Measurements from ENCODE around the gene CNBP.
"Not testable (repeated sequence)": the region's sequence is repeated elsewhere in the genome, so short reads cannot be mapped to it uniquely, and the experiment has no call there.

The CNBP gene

GRCh38 chr3:129184784-129185542 lies 1.3 kb upstream of the CNBP start:
- H3K9ac ChIP-seq (ENCODE audit: low read depth, low read length); H3K27me3 ChIP-seq (ENCODE audit: control insufficient read depth, insufficient read depth, low read length); H3K9me3 ChIP-seq (ENCODE audit: control insufficient read depth, insufficient read depth, low read length); H3K4me1 ChIP-seq (ENCODE audit: control insufficient read depth, insufficient read depth, low read length); H3K27ac ChIP-seq (ENCODE audit: low read depth, low read length): not testable (repeated sequence)
- Histone ChIP-seq H3K36me3 (ENCODE audit: control insufficient read depth, insufficient read depth, low read length) (peaks cover 16% of the 10 kb centered on the region), H3K4me3 (ENCODE audit: low read depth, low read length) (peak overlapping the region; percentile 99)

GRCh38 chr3:129184396-129184657 lies 631 bp upstream of the CNBP start:
- no peaks in the 10 kb centered on the region for H3K27me3 ChIP-seq (ENCODE audit: control insufficient read depth, insufficient read depth, low read length)
- peaks cover 23% of the 10 kb centered on the region for H3K36me3 ChIP-seq (ENCODE audit: control insufficient read depth, insufficient read depth, low read length)
- peaks cover 9% of the 10 kb centered on the region; the same call in 1 of the 2 replicates for H3K4me1 ChIP-seq (ENCODE audit: control insufficient read depth, insufficient read depth, low read length)
- H3K9me3 ChIP-seq (ENCODE audit: control insufficient read depth, insufficient read depth, low read length), result no peaks in the 10 kb centered on the region
- peak overlapping the region; percentile 100 for H3K9ac ChIP-seq (ENCODE audit: low read depth, low read length)
- peak overlapping the region; percentile 96 for H3K27ac ChIP-seq (ENCODE audit: low read depth, low read length)
- H3K4me3 ChIP-seq (ENCODE audit: low read depth, low read length), result peak overlapping the region; percentile 99

- H3K36me3 ChIP-seq (ENCODE audit: control insufficient read depth, insufficient read depth, low read length), result peaks cover 39% of the 10 kb centered on the region
- H3K4me3 ChIP-seq (ENCODE audit: low read depth, low read length), result peak overlapping the region; percentile 99
- H3K9ac ChIP-seq (ENCODE audit: low read depth, low read length), result peak overlapping the region; percentile 100
- peak overlapping the region; percentile 96 for H3K27ac ChIP-seq (ENCODE audit: low read depth, low read length)
- H3K27me3 ChIP-seq (ENCODE audit: control insufficient read depth, insufficient read depth, low read length), result no peaks in the 10 kb centered on the region
- no peaks in the 10 kb centered on the region for H3K9me3 ChIP-seq (ENCODE audit: control insufficient read depth, insufficient read depth, low read length)
- H3K4me1 ChIP-seq (ENCODE audit: control insufficient read depth, insufficient read depth, low read length), result peaks cover 9% of the 10 kb centered on the region; the same call in 1 of the 2 replicates
Measured at GRCh38 chr3:129182390-129183185, 1.1 kb downstream of the CNBP start.

DNA sequence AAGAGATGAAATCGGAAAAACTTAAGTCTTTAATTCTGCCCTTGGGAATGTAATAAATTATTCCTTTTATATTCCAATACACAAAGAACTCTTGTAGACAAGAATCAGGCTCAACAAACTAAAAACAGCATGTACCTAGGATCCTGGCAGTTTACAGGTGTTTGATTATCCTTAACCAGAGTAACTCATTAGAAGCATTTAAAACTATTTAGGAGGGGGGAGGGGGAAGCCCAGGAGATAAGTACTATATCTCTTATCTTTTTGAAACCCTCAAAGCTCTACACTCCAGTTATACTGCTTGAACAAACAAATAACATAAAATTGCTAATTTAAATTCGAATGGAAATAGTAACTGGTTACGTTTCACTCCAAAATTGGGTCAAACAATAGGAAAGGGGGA lies 1.9 kb downstream of the CNBP start:
- peak overlapping the region; percentile 100 for H3K9ac ChIP-seq (ENCODE audit: low read depth, low read length)
- no peaks in the 10 kb centered on the region for H3K9me3 ChIP-seq (ENCODE audit: control insufficient read depth, insufficient read depth, low read length)
- H3K36me3 ChIP-seq (ENCODE audit: control insufficient read depth, insufficient read depth, low read length), result peaks cover 47% of the 10 kb centered on the region
- H3K27ac ChIP-seq (ENCODE audit: low read depth, low read length), result peak overlapping the region; percentile 96
- H3K4me3 ChIP-seq (ENCODE audit: low read depth, low read length), result peak overlapping the region; percentile 99
- H3K27me3 ChIP-seq (ENCODE audit: control insufficient read depth, insufficient read depth, low read length), result no peaks in the 10 kb centered on the region
- peaks cover 9% of the 10 kb centered on the region; the same call in 1 of the 2 replicates for H3K4me1 ChIP-seq (ENCODE audit: control insufficient read depth, insufficient read depth, low read length)

DNA sequence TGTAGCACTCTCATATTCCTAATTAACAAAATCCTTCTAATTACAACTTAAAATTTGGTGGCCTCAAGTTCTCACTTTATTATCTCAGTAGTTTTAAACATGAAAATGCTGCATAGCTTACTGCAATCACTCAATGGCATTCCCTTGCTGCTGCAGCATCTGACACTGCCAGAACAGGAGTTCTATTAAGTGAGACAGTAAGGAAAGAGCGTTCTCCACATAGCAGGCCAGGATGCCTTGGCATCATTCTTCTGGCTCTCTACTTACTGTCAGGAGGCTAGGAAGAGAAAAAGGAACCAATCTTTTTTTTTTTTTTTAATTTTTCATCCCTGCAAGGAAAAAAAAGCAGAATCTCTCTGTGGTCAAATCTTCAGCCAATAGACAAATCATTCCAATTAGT lies 3.2 kb downstream of the CNBP start:
- Histone ChIP-seq H3K4me3 (ENCODE audit: low read depth, low read length) (peak overlapping the region; percentile 23), H3K36me3 (ENCODE audit: control insufficient read depth, insufficient read depth, low read length) (peaks cover 59% of the 10 kb centered on the region), H3K27ac (ENCODE audit: low read depth, low read length) (no peak overlapping the region), H3K9ac (ENCODE audit: low read depth, low read length) (no peak overlapping the region), H3K4me1 (ENCODE audit: control insufficient read depth, insufficient read depth, low read length) (peaks cover 9% of the 10 kb centered on the region; the same call in 1 of the 2 replicates), H3K9me3 (ENCODE audit: control insufficient read depth, insufficient read depth, low read length) (no peaks in the 10 kb centered on the region), H3K27me3 (ENCODE audit: control insufficient read depth, insufficient read depth, low read length) (no peaks in the 10 kb centered on the region)

GRCh38 chr3:129176051-129176450 lies 7.6 kb downstream of the CNBP start:
- H3K36me3 ChIP-seq (ENCODE audit: control insufficient read depth, insufficient read depth, low read length), result peaks cover 76% of the 10 kb centered on the region
- no peak overlapping the region for H3K9ac ChIP-seq (ENCODE audit: low read depth, low read length)
- H3K9me3 ChIP-seq (ENCODE audit: control insufficient read depth, insufficient read depth, low read length), result no peaks in the 10 kb centered on the region
- no peak overlapping the region for H3K4me3 ChIP-seq (ENCODE audit: low read depth, low read length)
- H3K27me3 ChIP-seq (ENCODE audit: control insufficient read depth, insufficient read depth, low read length), result no peaks in the 10 kb centered on the region
- H3K4me1 ChIP-seq (ENCODE audit: control insufficient read depth, insufficient read depth, low read length), result peaks cover 6% of the 10 kb centered on the region; the same call in 1 of the 2 replicates
- no peak overlapping the region for H3K27ac ChIP-seq (ENCODE audit: low read depth, low read length)

- Histone ChIP-seq H3K27me3 (ENCODE audit: control insufficient read depth, insufficient read depth, low read length) (no peaks in the 10 kb centered on the region), H3K27ac (ENCODE audit: low read depth, low read length) (no peak overlapping the region), H3K4me3 (ENCODE audit: low read depth, low read length) (no peak overlapping the region), H3K9ac (ENCODE audit: low read depth, low read length) (no peak overlapping the region), H3K36me3 (ENCODE audit: control insufficient read depth, insufficient read depth, low read length) (peaks cover 75% of the 10 kb centered on the region), H3K4me1 (ENCODE audit: control insufficient read depth, insufficient read depth, low read length) (no peaks in the 10 kb centered on the region), H3K9me3 (ENCODE audit: control insufficient read depth, insufficient read depth, low read length) (no peaks in the 10 kb centered on the region)
Measured at GRCh38 chr3:129173725-129174124, 10.0 kb downstream of the CNBP start.

DNA sequence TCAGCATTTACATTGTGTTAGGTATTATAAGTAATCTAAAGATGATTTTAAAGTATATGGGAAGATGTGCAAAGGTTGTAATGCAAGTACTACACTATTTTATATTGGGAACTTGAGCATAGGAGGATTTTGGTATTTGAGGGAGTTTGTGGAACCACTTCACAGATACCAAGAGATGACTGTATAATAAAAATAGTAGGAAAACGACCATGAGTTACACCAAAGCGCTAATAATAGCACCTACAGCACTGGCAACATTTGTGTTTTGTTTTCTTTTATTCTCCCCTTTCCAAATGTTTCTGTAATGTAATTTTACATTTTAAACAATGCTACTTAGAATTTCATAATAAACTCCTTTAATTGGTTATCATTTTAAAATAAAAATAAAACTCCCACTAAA lies 10.5 kb downstream of the CNBP start:
- Histone ChIP-seq H3K27ac (ENCODE audit: low read depth, low read length) (no peak overlapping the region), H3K36me3 (ENCODE audit: control insufficient read depth, insufficient read depth, low read length) (peaks cover 71% of the 10 kb centered on the region), H3K27me3 (ENCODE audit: control insufficient read depth, insufficient read depth, low read length) (no peaks in the 10 kb centered on the region)

DNA sequence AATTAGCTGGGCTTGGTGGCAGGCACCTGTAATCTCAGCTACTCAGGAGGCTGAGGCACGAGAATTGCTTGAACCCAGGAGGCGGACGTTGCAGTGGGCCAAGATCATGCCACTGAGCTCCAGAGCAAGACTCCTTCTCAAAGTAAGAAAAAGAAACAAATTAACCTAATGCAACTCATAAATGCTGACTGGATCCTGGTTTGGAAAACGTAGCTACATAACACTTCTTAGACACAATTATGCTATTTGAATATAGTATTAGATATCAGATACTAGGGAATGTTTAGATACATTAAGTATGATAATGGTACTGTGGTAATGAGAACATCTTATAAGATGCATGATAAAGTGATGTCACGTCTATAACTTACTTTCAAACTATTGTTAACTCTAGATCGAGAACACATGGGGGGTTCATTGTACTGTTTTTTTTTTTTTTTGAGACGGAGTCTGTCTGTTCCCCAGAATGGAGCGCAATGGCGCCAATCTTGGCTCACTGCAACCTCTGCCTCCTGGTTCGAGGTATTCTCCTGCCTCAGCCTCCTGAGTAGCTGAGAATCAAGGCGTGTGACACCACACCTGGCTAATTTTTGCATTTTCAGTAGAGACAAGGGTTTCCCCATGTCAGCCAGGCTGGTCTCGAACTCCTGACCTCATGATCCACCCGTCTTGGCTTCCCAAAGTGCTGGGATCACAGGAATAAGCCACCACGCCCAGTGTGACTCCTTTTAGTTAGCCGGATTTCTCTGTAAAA lies 16.9 kb downstream of the CNBP start:
- Histone ChIP-seq H3K4me3 (ENCODE audit: low read depth, low read length) (no peak overlapping the region), H3K36me3 (ENCODE audit: control insufficient read depth, insufficient read depth, low read length) (peaks cover 61% of the 10 kb centered on the region), H3K27ac (ENCODE audit: low read depth, low read length) (no peak overlapping the region), H3K27me3 (ENCODE audit: control insufficient read depth, insufficient read depth, low read length) (no peaks in the 10 kb centered on the region), H3K4me1 (ENCODE audit: control insufficient read depth, insufficient read depth, low read length) (0 out of 2 replicates have a peak, but pooled peaks cover 5% of the 10 kb centered on the region), H3K9me3 (ENCODE audit: control insufficient read depth, insufficient read depth, low read length) (no peaks in the 10 kb centered on the region), H3K9ac (ENCODE audit: low read depth, low read length) (no peak overlapping the region)

More for the DNA sequence above, 10.5 kb downstream of the CNBP start:
- Histone ChIP-seq H3K9me3 (ENCODE audit: control insufficient read depth, insufficient read depth, low read length) (no peaks in the 10 kb centered on the region), H3K4me1 (ENCODE audit: control insufficient read depth, insufficient read depth, low read length) (no peaks in the 10 kb centered on the region), H3K9ac (ENCODE audit: low read depth, low read length) (no peak overlapping the region), H3K4me3 (ENCODE audit: low read depth, low read length) (no peak overlapping the region)

GRCh38 chr3:129165594-129165993 lies 18.1 kb downstream of the CNBP start:
- H3K27me3 ChIP-seq (ENCODE audit: control insufficient read depth, insufficient read depth, low read length); H3K4me1 ChIP-seq (ENCODE audit: control insufficient read depth, insufficient read depth, low read length); H3K27ac ChIP-seq (ENCODE audit: low read depth, low read length); H3K9ac ChIP-seq (ENCODE audit: low read depth, low read length); H3K9me3 ChIP-seq (ENCODE audit: control insufficient read depth, insufficient read depth, low read length); H3K4me3 ChIP-seq (ENCODE audit: low read depth, low read length): not testable (repeated sequence)
- H3K36me3 ChIP-seq (ENCODE audit: control insufficient read depth, insufficient read depth, low read length), result peaks cover 49% of the 10 kb centered on the region
